Stimulated activated CD4-positive, alpha-beta T cell treated with anti-CD3 and anti-CD28 coated beads, Interleukin-1b, Interleukin-23, amount 100 ng/mL, for 24 hours (primary cell): ENCODE data around the gene UBXN1.

Experiments
- DNase-seq, 4 experiments: peaks; one replicate each; pipeline ENCODE4 v3.0.0-alpha.2; 2020; ENCODE audit warnings: low read depth in 4 of 4, low spot score in 1 of 4

UBXN1 gene

GRCh38 chr11:62678770-62679696, at the start of gene UBXN1:
TSS of gene UBXN1 (minus strand) at chr11:62679073. CDS start at chr11:62678923, 150 bp downstream.
- DNase-seq = peak; percentile 69 to 81 (median 76)

GRCh38 chr11:62728171-62728988, 49.5 kb upstream of the UBXN1 start, which contains the start of gene TTC9C:
TSS of gene TTC9C (plus strand) at chr11:62728486. CDS start at chr11:62728849, 363 bp downstream.
- peak; percentile 64 to 85 (median 68) for DNase-seq

- DNase-seq = peak; percentile 49 to 74 (median 60)
Observed at GRCh38 chr11:62727872-62728170, 48.9 kb upstream of the UBXN1 start.

GRCh38 chr11:62727165-62727871, 48.4 kb upstream of the UBXN1 start, which contains the start of gene HNRNPUL2:
TSS of gene HNRNPUL2 (minus strand) at chr11:62727457. CDS start at chr11:62727156, 301 bp downstream.
- DNase-seq = peak; percentile 86 to 97 (median 96)

- DNase-seq = no peak
Observed at GRCh38 chr11:62726915-62727164, 48.0 kb upstream of the UBXN1 start.

GRCh38 chr11:62726156-62726914, 47.5 kb upstream of the UBXN1 start:
- DNase-seq = no peak

- DNase-seq = no peak
Observed at GRCh38 chr11:62725646-62726045, 46.8 kb upstream of the UBXN1 start.

- DNase-seq = no peak
Observed at GRCh38 chr11:62724171-62724570, 45.3 kb upstream of the UBXN1 start.

GRCh38 chr11:62721994-62722393, 43.1 kb upstream of the UBXN1 start:
- DNase-seq = no peak

- DNase-seq = no peak
Observed at GRCh38 chr11:62719302-62719978, 40.6 kb upstream of the UBXN1 start.

- no peak for DNase-seq
Observed at GRCh38 chr11:62716816-62717215, 37.9 kb upstream of the UBXN1 start.

GRCh38 chr11:62716206-62716605, 37.3 kb upstream of the UBXN1 start:
- DNase-seq = no peak

- no peak for DNase-seq
Observed at GRCh38 chr11:62715150-62716130, 36.6 kb upstream of the UBXN1 start.

GRCh38 chr11:62713343-62713742, 34.5 kb upstream of the UBXN1 start:
- no peak for DNase-seq

- no peak for DNase-seq
Observed at GRCh38 chr11:62712861-62713260, 34.0 kb upstream of the UBXN1 start.

- DNase-seq = no peak
Observed at GRCh38 chr11:62712276-62712812, 33.5 kb upstream of the UBXN1 start.

- peak in 1 of 4 experiments; percentile 9 for DNase-seq
Observed at GRCh38 chr11:62710001-62710345, 31.1 kb upstream of the UBXN1 start.

- DNase-seq = peak; percentile 79 to 94 (median 88)
Observed at GRCh38 chr11:62709247-62710000, 30.6 kb upstream of the UBXN1 start.
